T-cell (primary cell): ENCODE data around the gene LY86. TPM values are rescaled to one million over a fixed set of nuclear protein-coding genes. Genes with fewer than 3 reads are reported as not detected.

Source experiments
- ATAC-seq, 4 experiments: fragments of 200-7000 bp in 3 of 4; fragments of 150-1000 bp in 1 of 4; cut with Tn5 transposase; replicated peaks in 1 of 4; 1 replicate in 3 of 4; 2 replicates in 1 of 4; pipeline ENCODE4 v1.10.0; 2021; ENCODE audit warnings: moderate library complexity in 3 of 4, mild to moderate bottlenecking in 2 of 4, moderate number of reproducible peaks in 1 of 4
- CTCF ChIA-PET, 2 donors: fragments of 300-600 bp; sonication (Branson Sonifier 250); formaldehyde crosslinking; loops; one replicate each; lab custom pipeline; 2022; ENCODE audit warnings: antibody characterized with exemption in 2 of 2; lab: Charles Lee
- POLR2A ChIA-PET, 2 donors: fragments of 300-600 bp; sonication (Branson Sonifier 250); formaldehyde crosslinking; loops; one replicate each; lab custom pipeline; 2022; ENCODE audit warnings: antibody characterized with exemption in 2 of 2; lab: Charles Lee
- DNase-seq, 35 experiments: peaks; one replicate each; pipeline versions ENCODE4 v3.0.0 to v3.0.0-alpha.2; 2013 to 2023
- H3K27ac ChIP-seq: one replicate; pipeline ENCODE4 v1.5.1; 2013; ENCODE audit warnings: low read length
- H3K27me3 ChIP-seq, 2 experiments: replicated peaks in 1 of 2; 1 replicate in 1 of 2; 2 replicates in 1 of 2; pipeline versions ENCODE4 v1.6.1 to v1.7.0; 2013; ENCODE audit warnings: low read length in 1 of 2, mixed read lengths in 1 of 2; ENCODE audit not compliant: control insufficient read depth in 2 of 2, insufficient read depth in 2 of 2; ENCODE audit errors: extremely low read depth in 1 of 2
- H3K36me3 ChIP-seq, 2 donors: 1 replicate in 1 of 2; 2 replicates in 1 of 2; pipeline versions ENCODE4 v1.6.1 to v1.7.0; 2013; ENCODE audit warnings: low read length in 1 of 2; ENCODE audit not compliant: control insufficient read depth in 2 of 2, insufficient read depth in 1 of 2; ENCODE audit errors: extremely low read depth in 1 of 2
- H3K4me1 ChIP-seq, 2 experiments: 1 replicate in 1 of 2; 2 replicates in 1 of 2; pipeline versions ENCODE4 v1.6.1 to v1.7.0; 2013; ENCODE audit warnings: low read length in 2 of 2, mixed read lengths in 1 of 2; ENCODE audit not compliant: insufficient read depth in 2 of 2, control insufficient read depth in 1 of 2; ENCODE audit errors: extremely low read depth in 1 of 2
- H3K4me3 ChIP-seq, 2 donors: 1 replicate in 1 of 2; 2 replicates in 1 of 2; pipeline versions ENCODE4 v1.5.1 to v1.7.0; 2013; ENCODE audit warnings: mild to moderate bottlenecking in 2 of 2, low read length in 1 of 2, moderate library complexity in 1 of 2; ENCODE audit not compliant: control insufficient read depth in 1 of 2; ENCODE audit errors: extremely low read depth in 1 of 2
- H3K9me3 ChIP-seq: 2 replicates; pipeline ENCODE4 v1.7.0; 2013
- H3K27ac Mint-ChIP-seq, 2 donors: one replicate each; pipeline ENCODE4 v1.8.0; 2020 to 2021; ENCODE audit warnings: mild to moderate bottlenecking in 2 of 2, mixed read lengths in 2 of 2
- H3K27me3 Mint-ChIP-seq, 2 donors: one replicate each; pipeline ENCODE4 v1.8.0; 2021 to 2022; ENCODE audit warnings: mixed read lengths in 2 of 2
- H3K36me3 Mint-ChIP-seq: one replicate; pipeline ENCODE4 v1.8.0; 2021; ENCODE audit warnings: mixed read lengths
- H3K4me1 Mint-ChIP-seq, 3 donors: one replicate each; pipeline ENCODE4 v1.8.0; 2020 to 2022; ENCODE audit warnings: mixed read lengths in 3 of 3, mild to moderate bottlenecking in 1 of 3
- H3K4me3 Mint-ChIP-seq, 3 donors: one replicate each; pipeline ENCODE4 v1.8.0; 2020 to 2022; ENCODE audit warnings: mild to moderate bottlenecking in 3 of 3, mixed read lengths in 3 of 3, moderate library complexity in 3 of 3
- H3K9me3 Mint-ChIP-seq, 3 donors: one replicate each; pipeline ENCODE4 v1.8.0; 2020 to 2022; ENCODE audit warnings: mixed read lengths in 3 of 3
- WGBS: methylation state at CpG from one replicate; pipeline ENCODE4 v1.1.5; 2013; ENCODE audit warnings: missing lambda C conversion rate; ENCODE audit not compliant: insufficient coverage; 5-methylcytosine and 5-hydroxymethylcytosine counted together
- total RNA-seq, 35 experiments: library from RNA in 6 of 35; stranded (reverse) in 6 of 35; fragments of 120-200 nt in 1 of 35; gene quantifications; one replicate each; pipeline versions ENCODE4 v1.2.1 to v1.2.4 and lab custom pipeline; 2013 to 2026

LY86 gene
- total RNA-seq, 5 donors from 2014 or later (not counting 1 experiment from before 2014, with no cell fraction given), result 0.54 to 3.6 (median 2.5) TPM

GRCh38 chr6:6683969-6684833 is 95.7 kb downstream of the LY86 start:
- Mint-ChIP-seq H3K4me1 (peaks cover 10 to 29% (median 25%) of the 10 kb centered on the region in 3 donors), H3K27me3 (no peaks in the 10 kb centered on the region), H3K9me3 (no peaks in the 10 kb centered on the region), H3K27ac (no peak overlapping the region), H3K36me3 (no peaks in the 10 kb centered on the region), H3K4me3 (no peak overlapping the region)
- no peaks in the 10 kb centered on the region for H3K36me3 ChIP-seq
- H3K9me3 ChIP-seq, result no peaks in the 10 kb centered on the region
- peaks cover 0 to 7% of the 10 kb centered on the region in 2 experiments for H3K27me3 ChIP-seq
- H3K4me1 ChIP-seq, result peaks cover 0 to 4% of the 10 kb centered on the region in 2 experiments
- peak in 2 of 35 experiments; percentile 5 to 40 for DNase-seq
- H3K4me3 ChIP-seq, result no peak overlapping the region
- ChIA-PET POLR2A (interaction anchor here in 1 of 2 donors (0.5 to 0.6 kb wide), 2 partner anchors 177 to 352 kb away, joined by 4 to 8 read pairs; no protein-coding TSS in a partner anchor), CTCF (interaction anchor here in 1 of 2 donors (0.6 to 0.7 kb wide), 3 partner anchors 10 to 559 kb away, joined by 3 to 4 read pairs (median 3); no protein-coding TSS in a partner anchor)
- no peak overlapping the region for H3K27ac ChIP-seq
- WGBS, result 31% methylated on average over 3 of the region's 13 CpGs
- no peak for ATAC-seq

GRCh38 chr6:6685249-6686040 is 96.9 kb downstream of the LY86 start:
- Mint-ChIP-seq H3K4me1 (peaks cover 10 to 27% (median 25%) of the 10 kb centered on the region in 3 donors), H3K36me3 (no peaks in the 10 kb centered on the region), H3K4me3 (no peak overlapping the region), H3K9me3 (no peaks in the 10 kb centered on the region), H3K27ac (no peak overlapping the region), H3K27me3 (no peaks in the 10 kb centered on the region)
- Histone ChIP-seq H3K27me3 (peaks cover 0 to 7% of the 10 kb centered on the region in 2 experiments), H3K4me1 (peaks cover 0 to 4% of the 10 kb centered on the region in 2 experiments), H3K36me3 (no peaks in the 10 kb centered on the region), H3K9me3 (no peaks in the 10 kb centered on the region), H3K4me3 (no peak overlapping the region), H3K27ac (no peak overlapping the region)
- DNase-seq, result no peak
- CTCF ChIA-PET, result interaction anchor here in 1 of 2 donors (0.6 kb wide), 1 partner anchor 11 kb away, joined by 3 read pairs; no protein-coding TSS in a partner anchor
- ATAC-seq, result no peak
- WGBS, result 100% methylated on average over 3 of the region's 12 CpGs
- POLR2A ChIA-PET, result no interaction called here

GRCh38 chr6:6686176-6686575 is 97.7 kb downstream of the LY86 start:
- ChIA-PET CTCF (no interaction called here), POLR2A (no interaction called here)
- Mint-ChIP-seq H3K36me3 (no peaks in the 10 kb centered on the region), H3K4me3 (no peak overlapping the region), H3K27me3 (no peaks in the 10 kb centered on the region), H3K4me1 (peaks cover 10 to 27% (median 25%) of the 10 kb centered on the region in 3 donors), H3K9me3 (peaks cover 0 to 6% (median 0%) of the 10 kb centered on the region in 3 donors), H3K27ac (peak overlapping the region in 1 of 2 donors; percentile 39)
- WGBS, result 96% methylated on average over 3 of the region's 7 CpGs
- Histone ChIP-seq H3K4me1 (peaks cover 0 to 4% of the 10 kb centered on the region in 2 experiments), H3K27ac (no peak overlapping the region), H3K36me3 (no peaks in the 10 kb centered on the region), H3K27me3 (peaks cover 0 to 7% of the 10 kb centered on the region in 2 experiments), H3K9me3 (no peaks in the 10 kb centered on the region), H3K4me3 (no peak overlapping the region)
- no peak for DNase-seq
- ATAC-seq, result no peak

- CTCF ChIA-PET, result no interaction called here
Observed at GRCh38 chr6:6686748-6687601, 98.5 kb downstream of the LY86 start.

GRCh38 chr6:6688283-6688682 is 99.8 kb downstream of the LY86 start:
- no CpG with 5 or more reads among the region's 1 CpG for WGBS
- Histone ChIP-seq H3K36me3 (no peaks in the 10 kb centered on the region), H3K27me3 (peaks cover 0 to 11% of the 10 kb centered on the region in 2 experiments), H3K9me3 (no peaks in the 10 kb centered on the region), H3K4me1 (peaks cover 0 to 4% of the 10 kb centered on the region in 2 experiments), H3K27ac (no peak overlapping the region), H3K4me3 (no peak overlapping the region)
- Mint-ChIP-seq H3K27me3 (peaks cover 0 to 5% of the 10 kb centered on the region in 2 donors), H3K27ac (peak overlapping the region in 1 of 2 donors; percentile 56), H3K4me3 (no peak overlapping the region), H3K4me1 (peaks cover 10 to 27% (median 25%) of the 10 kb centered on the region in 3 donors), H3K9me3 (peaks cover 0 to 8% (median 0%) of the 10 kb centered on the region in 3 donors), H3K36me3 (no peaks in the 10 kb centered on the region)
- POLR2A ChIA-PET, result no interaction called here
- CTCF ChIA-PET, result no interaction called here
- ATAC-seq (no peak), DNase-seq (no peak)

More at GRCh38 chr6:6686748-6687601, 98.5 kb downstream of the LY86 start:
- Mint-ChIP-seq H3K4me1 (peaks cover 10 to 27% (median 25%) of the 10 kb centered on the region in 3 donors), H3K4me3 (peak overlapping the region in 1 of 3 donors; percentile 45), H3K27ac (peak overlapping the region in 1 of 2 donors; percentile 64), H3K27me3 (no peaks in the 10 kb centered on the region), H3K36me3 (no peaks in the 10 kb centered on the region), H3K9me3 (peaks cover 0 to 8% (median 0%) of the 10 kb centered on the region in 3 donors)
- ATAC-seq, result peak in 2 of 4 experiments; percentile 15 to 72
- Histone ChIP-seq H3K27me3 (peaks cover 0 to 11% of the 10 kb centered on the region in 2 experiments), H3K36me3 (no peaks in the 10 kb centered on the region), H3K27ac (no peak overlapping the region), H3K4me1 (peaks cover 0 to 4% of the 10 kb centered on the region in 2 experiments), H3K9me3 (no peaks in the 10 kb centered on the region), H3K4me3 (no peak overlapping the region)
- DNase-seq, result peak in 7 of 35 experiments; percentile 12 to 56 (median 29)
- POLR2A ChIA-PET, result no interaction called here
- 91% methylated on average over 20 of the region's 26 CpGs for WGBS
